K562 (cell line): Measurements from ENCODE around the gene ZNF521. TPM values are rescaled to one million over a fixed set of nuclear protein-coding genes. Genes with fewer than 3 reads are reported as not detected.

Experiments
- ATAC-seq: fragments of 200-7000 bp; cut with Tn5 transposase; 3 replicates; pipeline ENCODE4 v1.9.1; 2020; ENCODE audit warnings: moderate library complexity
- BruUV-seq: library from RNA; stranded (reverse); fragments of 400-500 nt; replicated peaks from 2 replicates; lab custom pipeline; 2021; lab: Mats Ljungman, UMichigan
- CTCF ChIA-PET: fragments of 300-600 bp; formaldehyde crosslinking; extraction: SDS; loops from one replicate; lab custom pipeline; 2021; ENCODE audit warnings: low intra/inter-chr PET ratio; lab: Yijun Ruan, JAX
- POLR2A ChIA-PET: fragments of 300-600, 350-650 bp; sonication (Branson Sonifier 250); formaldehyde crosslinking; extraction: SDS; loops from one replicate; lab custom pipeline; 2021; ENCODE audit warnings: antibody characterized with exemption, inconsistent platforms; lab: Yijun Ruan, JAX
- DNase-seq, 4 experiments: peaks; one replicate each; pipeline versions ENCODE4 v3.0.0 to v3.0.0-alpha.2; 2011 to 2018; ENCODE audit warnings: low spot score in 3 of 4, mixed read lengths in 3 of 4; ENCODE audit errors: extremely low read depth in 1 of 4
- FAIRE-seq: peaks from 2 replicates; lab custom pipeline; 2011; peaks lifted over from hg19 to GRCh38; lab: Jason Lieb, UNC
- H2AFZ ChIP-seq: 2 replicates; pipeline ENCODE4 v1.6.0; 2011; ENCODE audit warnings: low read depth, low read length, control low read depth, inconsistent platforms
- H3K27ac ChIP-seq: fragments of 200-600 bp; 3 replicates; pipeline ENCODE4 v1.8.0; 2011; ENCODE audit warnings: low read depth, mild to moderate bottlenecking, control low read depth, inconsistent platforms, low read length, moderate library complexity, mixed read lengths; ENCODE audit errors: extremely low read depth
- H3K27me3 ChIP-seq, 2 experiments: fragments of 300-600 bp in 1 of 2; 2 replicates in 1 of 2; 3 replicates in 1 of 2; pipeline versions ENCODE4 v1.6.0 to v1.8.0; 2011; ENCODE audit warnings: inconsistent platforms in 2 of 2, low read length in 2 of 2, mild to moderate bottlenecking in 1 of 2, mixed read lengths in 1 of 2, moderate library complexity in 1 of 2; ENCODE audit not compliant: control insufficient read depth in 2 of 2, insufficient read depth in 2 of 2
- H3K36me3 ChIP-seq: fragments of 300-600 bp; 3 replicates; pipeline ENCODE4 v1.8.0; 2011; ENCODE audit warnings: mild to moderate bottlenecking, low read length, inconsistent platforms; ENCODE audit not compliant: control insufficient read depth, insufficient read depth
- H3K4me1 ChIP-seq, 2 experiments: fragments of 200-600 bp in 1 of 2; replicated peaks in 1 of 2; 2 replicates in 1 of 2; 3 replicates in 1 of 2; pipeline versions ENCODE4 v1.5.1 to v1.8.0; 2011; ENCODE audit warnings: inconsistent platforms in 2 of 2, low read length in 2 of 2, mild to moderate bottlenecking in 1 of 2, mixed read lengths in 1 of 2, moderate library complexity in 1 of 2; ENCODE audit not compliant: control insufficient read depth in 2 of 2, insufficient read depth in 2 of 2
- H3K4me2 ChIP-seq: 2 replicates; pipeline ENCODE4 v1.6.1; 2011; ENCODE audit warnings: low read length, control low read depth, inconsistent platforms, mixed read lengths; ENCODE audit not compliant: insufficient read depth
- H3K4me3 ChIP-seq: fragments of 200-600 bp; sonication (generic), shearing (Covaris generic); 2 replicates; pipeline ENCODE4 v1.5.1; 2016; ENCODE audit warnings: control low read depth, inconsistent platforms
- H3K79me2 ChIP-seq: fragments of 200-600 bp; 3 replicates; pipeline ENCODE4 v1.8.0; 2011; ENCODE audit warnings: low read length, inconsistent platforms; ENCODE audit not compliant: control insufficient read depth, insufficient read depth
- H3K9ac ChIP-seq, 2 experiments: 2 replicates each; pipeline versions ENCODE4 v1.6.0 to v1.6.1; 2011; ENCODE audit warnings: low read depth in 2 of 2, low read length in 2 of 2, control low read depth in 1 of 2, inconsistent platforms in 1 of 2, mild to moderate bottlenecking in 1 of 2, mixed read lengths in 1 of 2; ENCODE audit not compliant: insufficient read depth in 1 of 2
- H3K9me1 ChIP-seq: one replicate; pipeline ENCODE4 v1.6.0; 2011; ENCODE audit warnings: inconsistent platforms, mild to moderate bottlenecking, low read length, moderate library complexity; ENCODE audit not compliant: control insufficient read depth, insufficient read depth
- H3K9me3 ChIP-seq: replicated peaks from 2 replicates; pipeline ENCODE4 v1.5.1; 2011; ENCODE audit warnings: low read depth, low read length, inconsistent platforms; ENCODE audit not compliant: control insufficient read depth, insufficient read depth
- H4K20me1 ChIP-seq: replicated peaks from 2 replicates; pipeline ENCODE4 v1.6.1; 2011; ENCODE audit warnings: low read length, inconsistent platforms, mixed read lengths; ENCODE audit not compliant: control insufficient read depth, insufficient read depth
- CEBPG ChIP-seq, 3 experiments: fragments of 200-800 bp in 1 of 3; sonication (Bioruptor generic) in 1 of 3; sonication (generic) in 1 of 3; formaldehyde crosslinking in 1 of 3; IDR thresholded peaks in 2 of 3; conservative IDR thresholded peaks in 1 of 3; 2 replicates each; pipeline versions ENCODE4 v1.6.1 to v1.8.0; 2016 to 2022; ENCODE audit warnings: missing compliant biosample characterization in 2 of 3, missing genetic modification characterization in 2 of 3, mild to moderate bottlenecking in 1 of 3, missing genetic modification reagents in 1 of 3
- CHD1 ChIP-seq: fragments of 200-600 bp; sonication (generic); IDR thresholded peaks from one replicate; pipeline ENCODE4 v1.6.1; 2012; ENCODE audit warnings: mild to moderate bottlenecking, moderate library complexity, low read length, inconsistent platforms
- CHD4 ChIP-seq: fragments of 200-600 bp; sonication (generic); IDR thresholded peaks from 3 replicates; pipeline ENCODE4 v1.6.1; 2012; ENCODE audit warnings: low read depth, mild to moderate bottlenecking, mixed read lengths, low read length, inconsistent platforms; ENCODE audit not compliant: insufficient read depth, insufficient replicate concordance, poor library complexity, severe bottlenecking
- ELK1 ChIP-seq: sonication (generic); formaldehyde crosslinking; IDR thresholded peaks from 2 replicates; pipeline ENCODE4 v1.8.1; 2022; ENCODE audit warnings: missing genetic modification reagents
- EP400 ChIP-seq: fragments of 450-650 bp; IDR thresholded peaks from 2 replicates; pipeline ENCODE4 v1.6.1; 2017; ENCODE audit warnings: antibody characterized with exemption, mild to moderate bottlenecking, moderate library complexity
- FOSL1 ChIP-seq: fragments of 200-800 bp; sonication (Bioruptor generic); conservative IDR thresholded peaks from 2 replicates; pipeline ENCODE4 v1.6.1; 2016; ENCODE audit warnings: missing genetic modification characterization, missing compliant biosample characterization
- GTF2F1 ChIP-seq: IDR thresholded peaks from 2 replicates; pipeline ENCODE4 v1.6.1; 2011; ENCODE audit warnings: low read depth, low read length, improper control_type of control experiment
- MXI1 ChIP-seq: IDR thresholded peaks from 2 replicates; pipeline ENCODE4 v1.6.1; 2011; ENCODE audit warnings: low read depth, mild to moderate bottlenecking, improper control_type of control experiment, low read length
- NFE2 ChIP-seq: IDR thresholded peaks from 2 replicates; pipeline ENCODE4 v1.6.1; 2014; ENCODE audit warnings: antibody characterized with exemption, low read depth
- TAF15 ChIP-seq: fragments of 200-400 bp; formaldehyde crosslinking; IDR thresholded peaks from 2 replicates; pipeline ENCODE4 v1.6.1; 2017; ENCODE audit warnings: mild to moderate bottlenecking, low read depth, low read length, moderate library complexity
- ZHX1 ChIP-seq: fragments of 150-350 bp; conservative IDR thresholded peaks from 2 replicates; pipeline ENCODE4 v1.6.1; 2014; ENCODE audit warnings: low read length
- ZNF583 ChIP-seq: fragments of 250-450 bp; sonication (Bioruptor Pico); IDR thresholded peaks from 2 replicates; pipeline ENCODE4 v1.4.0; 2020
- ZNF766 ChIP-seq: fragments of 200-800 bp; sonication (Bioruptor generic); conservative IDR thresholded peaks from 2 replicates; pipeline ENCODE4 v1.6.1; 2016; ENCODE audit warnings: missing genetic modification characterization, missing compliant biosample characterization
- WGBS: fragments of 100-300 bp; shearing (Covaris generic); methylation state at CpG from one replicate; pipeline ENCODE4 v1.1.6; 2016; ENCODE audit warnings: low coverage, mixed read lengths; ENCODE audit not compliant: insufficient coverage; ENCODE audit errors: missing lambda C conversion rate; 5-methylcytosine and 5-hydroxymethylcytosine counted together
- in situ Hi-C: fragments of 300-500 bp; cut with MboI; formaldehyde crosslinking; loops from 4 replicates; pipeline ENCODE4 v1.15.0; 2018; ENCODE audit warnings: inconsistent platforms, mixed read lengths
- intact Hi-C: fragments of 100-400 bp; cut with micrococcal nuclease; formaldehyde crosslinking; loops from 2 replicates; pipeline ENCODE4 v1.14.2; 2022
- polyA plus RNA-seq, 8 experiments: library from polyadenylated mRNA; depleted of rRNA in 4 of 8; stranded (reverse) in 5 of 8; unstranded in 3 of 8; fragments of >200 nt; fragmentation: Nextera tagmentation in 2 of 8; fragmentation: Illumina TruSeq in 1 of 8; extraction: Ambion mirVana in 2 of 8; extraction: Trizol in 1 of 8; gene quantifications; 2 replicates each; pipeline versions ENCODE4 v1.2.1 to v1.2.3, GENCODE V29; 2011 to 2014; ENCODE audit warnings: inconsistent platforms in 1 of 8, missing spikeins in 1 of 8
- total RNA-seq, 7 experiments: library from RNA; depleted of rRNA in 6 of 7; stranded (reverse); fragments of >200 nt in 6 of 7; fragmentation: Illumina TruSeq in 2 of 7; extraction: Trizol in 2 of 7; gene quantifications; 2 replicates each; pipeline versions ENCODE4 v1.2.1 to v1.2.3, GENCODE V29; 2011 to 2021; ENCODE audit warnings: low replicate concordance in 1 of 7
- TF ChIP-seq, protein P1 (sequence below): fragments of 250-450 bp; sonication (Bioruptor Pico); IDR thresholded peaks from 2 replicates; pipeline ENCODE4 v1.4.0; 2020
- TF ChIP-seq, protein P2 (sequence below): fragments of 450-650 bp; formaldehyde crosslinking; IDR thresholded peaks from 2 replicates; pipeline ENCODE4 v1.4.0; 2022; ENCODE audit warnings: missing genetic modification characterization

ZNF521 gene
- total and polyA plus RNA-seq, 9 of the 15 experiments (the other 6 are each of a cell fraction or from before 2014, with no cell fraction given): 1.2 to 5.8 (median 1.6) TPM

GRCh38 chr18:25056429-25056828 is 295.5 kb downstream of the ZNF521 start:
- WGBS: 9% methylated on average over 8 of the region's 8 CpGs
- intact Hi-C loops (no loop called here), in situ Hi-C loops (no loop called here)
- H4K20me1 ChIP-seq: no peaks in the 10 kb centered on the region
- no TSS peak for BruUV-seq
- ATAC-seq (no peak), DNase-seq (no peak), FAIRE-seq (no peak)
- no peaks in the 10 kb centered on the region for H3K79me2 ChIP-seq
- H3K36me3 ChIP-seq: no peaks in the 10 kb centered on the region
- no peaks in the 10 kb centered on the region for H3K9me1 ChIP-seq
- no peak overlapping the region for H3K4me3 ChIP-seq
- H3K9ac ChIP-seq: no peak overlapping the region
- TF ChIP-seq ELK1: no peak
- TF ChIP-seq NFE2: no peak
- TF ChIP-seq ZHX1: no peak
- no peak for TF ChIP-seq CHD1
- TF ChIP-seq ZNF766 (CRISPR knock-in tag): no peak
- TF ChIP-seq EP400: no peak
- no peak for TF ChIP-seq CHD4
- no peak for TF ChIP-seq ZNF583 (CRISPR knock-in tag)
- TF ChIP-seq, protein P1, sequence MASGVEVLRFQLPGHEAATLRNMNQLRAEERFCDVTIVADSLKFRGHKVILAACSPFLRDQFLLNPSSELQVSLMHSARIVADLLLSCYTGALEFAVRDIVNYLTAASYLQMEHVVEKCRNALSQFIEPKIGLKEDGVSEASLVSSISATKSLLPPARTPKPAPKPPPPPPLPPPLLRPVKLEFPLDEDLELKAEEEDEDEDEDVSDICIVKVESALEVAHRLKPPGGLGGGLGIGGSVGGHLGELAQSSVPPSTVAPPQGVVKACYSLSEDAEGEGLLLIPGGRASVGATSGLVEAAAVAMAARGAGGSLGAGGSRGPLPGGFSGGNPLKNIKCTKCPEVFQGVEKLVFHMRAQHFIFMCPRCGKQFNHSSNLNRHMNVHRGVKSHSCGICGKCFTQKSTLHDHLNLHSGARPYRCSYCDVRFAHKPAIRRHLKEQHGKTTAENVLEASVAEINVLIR (CRISPR knock-in tag): no peak
- TF ChIP-seq, protein P2, sequence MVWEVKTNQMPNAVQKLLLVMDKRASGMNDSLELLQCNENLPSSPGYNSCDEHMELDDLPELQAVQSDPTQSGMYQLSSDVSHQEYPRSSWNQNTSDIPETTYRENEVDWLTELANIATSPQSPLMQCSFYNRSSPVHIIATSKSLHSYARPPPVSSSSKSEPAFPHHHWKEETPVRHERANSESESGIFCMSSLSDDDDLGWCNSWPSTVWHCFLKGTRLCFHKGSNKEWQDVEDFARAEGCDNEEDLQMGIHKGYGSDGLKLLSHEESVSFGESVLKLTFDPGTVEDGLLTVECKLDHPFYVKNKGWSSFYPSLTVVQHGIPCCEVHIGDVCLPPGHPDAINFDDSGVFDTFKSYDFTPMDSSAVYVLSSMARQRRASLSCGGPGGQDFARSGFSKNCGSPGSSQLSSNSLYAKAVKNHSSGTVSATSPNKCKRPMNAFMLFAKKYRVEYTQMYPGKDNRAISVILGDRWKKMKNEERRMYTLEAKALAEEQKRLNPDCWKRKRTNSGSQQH (CRISPR knock-in tag): no peak
- no peak for TF ChIP-seq MXI1
- no peak for TF ChIP-seq FOSL1
- no peak for TF ChIP-seq CEBPG (CRISPR knock-in tag; IDR thresholded peaks at IDR 0.05)
- no peak for TF ChIP-seq CEBPG (tag; conservative IDR thresholded peaks at IDR 0.05 in 1 of 2, IDR thresholded peaks at IDR 0.05 in 1 of 2)
- no peak for TF ChIP-seq TAF15
- no peak for TF ChIP-seq GTF2F1
- H3K27ac ChIP-seq: no peak overlapping the region
- POLR2A ChIA-PET: no interaction called here
- H2AFZ ChIP-seq: no peak overlapping the region
- H3K9me3 ChIP-seq: no peaks in the 10 kb centered on the region
- no peaks in the 10 kb centered on the region for H3K4me1 ChIP-seq
- H3K4me2 ChIP-seq: no peak overlapping the region
- H3K27me3 ChIP-seq: no peaks in the 10 kb centered on the region; a peak in 1 of 5 replicates
- CTCF ChIA-PET: no interaction called here
